Measurements from ENCODE around the gene CD81.

- TF ChIP-seq TCF7L2 (IDR thresholded peaks at IDR 0.05; ENCODE audit: low read depth, low read length), result no peak
- no peak for TF ChIP-seq REST (IDR thresholded peaks at IDR 0.05; ENCODE audit: insufficient read depth in 1 of 2, low read depth in 2 of 2, low read length in 1 of 2)
- TF ChIP-seq POLR2AphosphoS5 (IDR thresholded peaks at IDR 0.05; ENCODE audit: low read depth, low read length), result no peak
- TF ChIP-seq, protein P1, sequence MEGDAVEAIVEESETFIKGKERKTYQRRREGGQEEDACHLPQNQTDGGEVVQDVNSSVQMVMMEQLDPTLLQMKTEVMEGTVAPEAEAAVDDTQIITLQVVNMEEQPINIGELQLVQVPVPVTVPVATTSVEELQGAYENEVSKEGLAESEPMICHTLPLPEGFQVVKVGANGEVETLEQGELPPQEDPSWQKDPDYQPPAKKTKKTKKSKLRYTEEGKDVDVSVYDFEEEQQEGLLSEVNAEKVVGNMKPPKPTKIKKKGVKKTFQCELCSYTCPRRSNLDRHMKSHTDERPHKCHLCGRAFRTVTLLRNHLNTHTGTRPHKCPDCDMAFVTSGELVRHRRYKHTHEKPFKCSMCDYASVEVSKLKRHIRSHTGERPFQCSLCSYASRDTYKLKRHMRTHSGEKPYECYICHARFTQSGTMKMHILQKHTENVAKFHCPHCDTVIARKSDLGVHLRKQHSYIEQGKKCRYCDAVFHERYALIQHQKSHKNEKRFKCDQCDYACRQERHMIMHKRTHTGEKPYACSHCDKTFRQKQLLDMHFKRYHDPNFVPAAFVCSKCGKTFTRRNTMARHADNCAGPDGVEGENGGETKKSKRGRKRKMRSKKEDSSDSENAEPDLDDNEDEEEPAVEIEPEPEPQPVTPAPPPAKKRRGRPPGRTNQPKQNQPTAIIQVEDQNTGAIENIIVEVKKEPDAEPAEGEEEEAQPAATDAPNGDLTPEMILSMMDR (IDR thresholded peaks at IDR 0.05), result no peak
- no peak for TF ChIP-seq SIN3A (IDR thresholded peaks at IDR 0.05; ENCODE audit: borderline replicate concordance, insufficient read depth, low read depth, low read length)
Measured at GRCh38 chr11:2385156-2386151, 8.3 kb downstream of the CD81 start.
